GM12891 (cell line): ENCODE data around the gene SMTNL2.

ENCODE experiments used
- PAX5 ChIP-seq: IDR thresholded peaks from 2 replicates; pipeline ENCODE4 v1.6.1; 2011; ENCODE audit warnings: low read length, moderate library complexity, mild to moderate bottlenecking; ENCODE audit not compliant: insufficient read depth, severe bottlenecking
- POLR2A ChIP-seq: IDR thresholded peaks from 2 replicates; pipeline ENCODE4 v1.6.1; 2011; ENCODE audit warnings: low read depth, low read length, control low read depth
- POLR2AphosphoS5 ChIP-seq: IDR thresholded peaks from 2 replicates; pipeline ENCODE4 v1.6.1; 2011; ENCODE audit warnings: low read depth, low read length, control low read depth
- POU2F2 ChIP-seq: IDR thresholded peaks from 2 replicates; pipeline ENCODE4 v1.6.1; 2011; ENCODE audit warnings: low read depth, mild to moderate bottlenecking, control low read depth, low read length, moderate library complexity
- SPI1 ChIP-seq: IDR thresholded peaks from 2 replicates; pipeline ENCODE4 v1.6.1; 2011; ENCODE audit warnings: low read depth, low read length, control low read depth
- TAF1 ChIP-seq: IDR thresholded peaks from 2 replicates; pipeline ENCODE4 v1.6.1; 2011; ENCODE audit warnings: low read depth, low read length, control low read depth

GRCh38 chr17:4583206-4583605 lies 1.1 kb upstream of the SMTNL2 start:
- TF ChIP-seq POLR2AphosphoS5 (no peak), POLR2A (no peak), TAF1 (no peak), SPI1 (no peak), POU2F2 (no peak), PAX5 (no peak)
